HCT116 (cell line): ENCODE data around the gene GSPT1.

Source experiments
- CBX3 ChIP-seq: IDR thresholded peaks from 2 replicates; pipeline ENCODE4 v1.6.1; 2012; ENCODE audit warnings: low read depth
- CTCF ChIP-seq, 3 experiments: fragments of 200-600 bp in 1 of 3; sonication (generic) in 1 of 3; IDR thresholded peaks in 2 of 3; conservative IDR thresholded peaks in 1 of 3; 2 replicates each; pipeline ENCODE4 v1.5.1; 2012 to 2017; ENCODE audit warnings: low read depth in 2 of 3, low read length in 2 of 3, antibody characterized with exemption in 1 of 3, borderline replicate concordance in 1 of 3, control low read depth in 1 of 3, mild to moderate bottlenecking in 1 of 3, mixed read lengths in 1 of 3, mixed run types in 1 of 3, moderate library complexity in 1 of 3; ENCODE audit not compliant: insufficient read depth in 1 of 3

- TF ChIP-seq CTCF (IDR thresholded peaks at IDR 0.05 in 2 of 3, conservative IDR thresholded peaks at IDR 0.05 in 1 of 3; ENCODE audit: borderline replicate concordance in 1 of 3, insufficient read depth in 1 of 3, low read depth in 2 of 3, low read length in 2 of 3) (no peak), CBX3 (no peak)
These were observed 71.3 kb downstream of the GSPT1 start for GRCh38 chr16:11844499-11844898.
